SK-MEL-5 (cell line): ENCODE measurements around the gene ABCC4. TPM values are rescaled to one million over a fixed set of nuclear protein-coding genes. Genes with fewer than 3 reads are reported as not detected.

Source experiments
- DNase-seq: peaks from one replicate; pipeline ENCODE4 v3.0.0-alpha.2; 2016; ENCODE audit warnings: low read depth, low spot score
- in situ Hi-C: cut with HindIII; loops from 2 replicates; pipeline ENCODE4 v1.10.0; 2016; ENCODE audit warnings: low sequenced_read_pairs, high pct_unique_total_duplicates, low pct_unique_long_range_greater_than_20kb
- total RNA-seq: library from RNA; depleted of rRNA; stranded (reverse); fragments of >200 nt; shearing (Covaris generic); gene quantifications from 2 replicates; pipeline ENCODE4 v1.2.3, GENCODE V29; 2014

The ABCC4 gene
- total RNA-seq, 1 experiment from 2014 or later = 95.1 TPM

DNA sequence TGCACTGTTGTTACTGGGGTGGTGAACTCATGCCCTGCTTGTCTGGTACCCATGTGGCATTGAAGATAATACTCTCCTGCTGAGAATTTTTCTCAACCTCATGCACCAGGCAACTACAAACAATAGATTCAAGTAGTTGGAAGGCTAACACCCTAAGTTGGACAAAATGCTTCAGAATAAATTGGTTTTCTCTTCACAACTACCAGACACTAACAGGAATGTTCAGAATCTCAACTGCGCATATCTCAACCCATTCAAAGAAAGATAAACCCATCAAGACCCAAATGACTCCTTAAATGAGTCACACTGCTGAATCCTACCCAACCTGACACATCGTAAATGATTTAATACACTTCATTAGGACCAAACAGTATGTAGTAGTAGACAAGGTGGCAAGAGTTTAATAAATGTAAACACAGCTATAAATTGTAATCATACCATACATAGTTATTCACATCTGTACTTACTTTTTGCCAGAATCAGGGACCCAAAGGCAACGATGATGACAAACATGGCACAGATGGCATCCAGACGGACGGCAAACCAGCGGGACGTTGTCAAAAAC lies 227.4 kb downstream of the ABCC4 start:
- in situ Hi-C loops = no loop called here
- no peak for DNase-seq

DNA sequence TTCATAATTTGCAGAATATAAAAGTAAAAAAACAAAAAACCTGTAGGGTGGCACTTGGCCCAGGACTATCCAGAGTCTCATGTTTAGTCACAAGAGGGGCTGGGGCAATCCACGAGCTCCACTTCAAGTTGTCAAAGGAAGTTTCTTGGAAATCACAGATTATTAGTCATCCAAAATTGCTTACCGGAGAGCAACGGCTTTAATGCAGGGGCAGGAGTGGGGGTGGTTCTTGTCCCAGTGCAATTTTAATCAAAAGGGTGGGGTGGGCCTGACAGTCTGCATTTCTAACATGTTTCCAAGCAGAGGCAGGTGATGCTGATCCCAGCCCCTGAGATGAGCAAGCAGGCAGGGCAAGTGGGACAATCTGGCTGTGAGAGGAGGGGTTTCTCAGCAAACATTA lies 233.9 kb downstream of the ABCC4 start:
- DNase-seq = no peak
- in situ Hi-C loops = no loop called here

DNA sequence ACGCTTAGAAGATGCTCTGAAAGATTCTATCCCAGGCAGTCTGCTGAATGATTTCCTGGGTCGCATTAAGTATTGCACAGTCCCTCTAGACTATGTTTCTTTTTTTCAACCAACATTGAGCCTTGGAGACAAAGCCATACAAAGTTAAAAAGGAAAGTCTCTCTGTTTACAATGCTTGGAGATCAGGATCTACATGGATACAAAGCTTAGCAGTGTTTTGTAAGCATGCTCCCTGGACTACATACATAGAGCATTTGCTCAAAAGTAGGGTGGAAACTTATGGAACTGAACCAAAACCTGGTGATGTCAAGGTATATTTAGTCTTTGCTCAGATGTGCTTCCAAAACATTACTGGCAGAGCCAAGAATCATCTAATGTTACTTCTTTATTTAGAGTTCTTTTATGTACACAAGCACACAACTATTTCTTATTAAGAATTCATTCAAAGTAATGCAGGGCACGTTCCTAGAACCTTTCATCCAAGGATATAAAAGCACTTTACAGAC lies 241.2 kb downstream of the ABCC4 start:
- no peak for DNase-seq
- in situ Hi-C loops = no loop called here

DNA sequence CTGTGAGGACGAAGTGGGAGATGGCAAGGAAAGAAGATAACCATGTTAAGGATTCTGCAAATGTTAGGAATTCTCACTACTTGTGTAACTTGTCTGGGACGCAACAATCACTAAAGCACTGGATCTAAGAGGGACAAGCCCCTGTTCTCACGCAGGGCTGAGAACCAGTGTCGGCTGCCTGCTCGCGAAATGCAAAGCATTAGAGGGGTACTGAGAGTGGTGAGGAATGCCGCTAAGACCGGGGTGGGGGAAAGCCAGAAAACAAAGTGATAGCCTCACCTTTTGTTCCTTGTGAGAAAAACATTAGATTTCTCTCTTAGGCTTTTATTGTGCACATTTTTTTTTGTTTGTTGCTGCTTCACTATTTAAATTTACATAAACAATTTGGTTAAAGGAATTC lies 241.9 kb downstream of the ABCC4 start:
- no peak for DNase-seq
- in situ Hi-C loops = no loop called here

DNA sequence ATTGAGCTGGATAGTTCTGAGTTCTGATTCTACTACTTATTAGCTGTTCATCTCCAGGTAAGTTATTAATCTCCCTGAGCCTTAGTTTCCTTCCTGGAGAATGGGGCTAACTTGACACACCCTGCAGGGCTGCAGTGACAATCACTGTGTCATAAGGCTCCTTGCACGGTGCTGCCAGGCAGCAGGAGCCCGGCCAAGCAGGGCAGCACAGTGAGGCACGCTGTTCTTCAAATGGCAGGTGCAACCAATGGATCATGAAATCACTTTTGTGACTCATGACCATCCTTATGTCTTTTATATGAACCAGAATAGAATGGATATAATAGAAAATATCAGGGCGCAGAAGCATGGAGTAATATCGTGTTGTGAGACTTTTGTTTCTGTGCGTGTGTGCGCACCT lies 242.6 kb downstream of the ABCC4 start:
- in situ Hi-C loops = no loop called here

DNA sequence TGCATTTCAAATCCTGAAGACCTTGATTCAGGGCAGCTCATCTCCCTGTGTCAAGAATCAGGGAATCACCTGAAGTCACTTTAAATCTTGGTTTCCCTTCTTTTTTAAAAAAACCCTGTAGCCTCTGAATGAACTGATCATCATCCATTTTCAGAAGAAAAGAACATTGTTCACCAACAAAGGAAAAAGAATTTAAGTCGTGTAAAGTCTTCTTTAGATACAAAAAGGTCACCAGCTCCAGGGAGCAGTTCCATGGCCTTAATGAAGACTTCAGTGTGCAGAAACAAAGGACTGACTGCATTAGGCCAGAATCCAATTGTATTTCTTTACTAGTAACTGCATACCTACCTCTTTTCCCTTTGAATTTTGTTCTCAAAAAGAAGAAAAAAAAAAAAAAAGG lies 245.0 kb downstream of the ABCC4 start:
- DNase-seq = peak; percentile 14

More for the DNA sequence above, 242.6 kb downstream of the ABCC4 start:
- DNase-seq = no peak

DNA sequence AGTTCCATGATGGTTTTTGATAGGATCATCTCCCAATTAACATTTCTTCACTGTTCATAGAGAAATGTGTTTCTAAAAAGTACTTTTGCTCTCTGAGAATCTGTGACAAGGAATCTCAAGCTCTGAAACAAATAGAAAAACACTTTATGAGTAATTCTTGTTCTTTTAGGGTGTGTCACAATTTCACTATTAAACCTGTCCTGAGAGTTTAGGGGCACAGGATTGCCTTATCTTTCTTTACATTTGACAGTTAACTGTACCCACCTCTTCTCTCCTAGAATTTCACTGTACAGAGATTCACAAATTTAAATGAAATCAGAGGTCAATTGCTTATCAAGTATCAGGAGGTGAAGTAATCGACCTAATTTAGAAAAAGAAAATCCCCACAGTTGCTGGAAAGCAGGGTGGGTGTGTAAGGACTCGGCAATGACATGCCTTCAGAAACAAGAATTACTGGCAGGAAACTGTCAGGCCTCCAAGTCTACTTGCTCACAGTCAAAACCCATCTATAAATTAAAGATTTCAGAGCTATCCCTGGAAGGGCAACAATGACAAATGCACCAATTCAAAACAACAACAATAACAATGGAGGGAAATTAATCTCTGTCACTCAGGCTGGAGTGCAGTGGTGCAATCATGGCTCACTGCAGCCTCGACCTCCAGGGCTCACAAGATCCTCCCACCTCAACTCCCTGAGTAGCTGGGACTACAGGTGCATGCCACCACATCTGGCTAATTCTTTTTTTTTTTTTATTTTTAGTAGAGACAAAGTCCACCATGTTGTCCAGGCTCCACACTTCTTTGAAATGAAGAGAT lies 250.2 kb downstream of the ABCC4 start:
- in situ Hi-C loops = no loop called here
- DNase-seq = no peak

More for the DNA sequence above, 245.0 kb downstream of the ABCC4 start:
- in situ Hi-C loops = no loop called here

DNA sequence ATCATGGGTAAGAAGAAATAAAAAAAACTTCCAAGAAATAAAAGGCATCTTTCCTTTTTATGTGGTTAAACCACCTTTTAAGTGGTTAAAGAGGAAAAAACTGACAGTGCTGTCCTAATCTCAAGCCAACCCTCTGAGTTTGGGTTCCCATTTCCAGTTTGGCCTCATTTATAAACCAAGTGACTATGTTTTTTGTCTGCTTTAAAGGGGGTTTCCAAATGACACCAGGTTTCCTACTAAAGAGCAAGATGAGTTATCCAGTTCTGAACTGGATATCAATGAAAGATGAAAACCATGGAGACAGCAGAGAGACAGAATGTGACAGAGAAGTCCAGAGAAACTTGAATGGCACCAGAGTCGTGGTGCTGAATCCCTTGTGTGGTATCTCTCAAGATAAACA lies 251.5 kb downstream of the ABCC4 start:
- in situ Hi-C loops = no loop called here
- no peak for DNase-seq

DNA sequence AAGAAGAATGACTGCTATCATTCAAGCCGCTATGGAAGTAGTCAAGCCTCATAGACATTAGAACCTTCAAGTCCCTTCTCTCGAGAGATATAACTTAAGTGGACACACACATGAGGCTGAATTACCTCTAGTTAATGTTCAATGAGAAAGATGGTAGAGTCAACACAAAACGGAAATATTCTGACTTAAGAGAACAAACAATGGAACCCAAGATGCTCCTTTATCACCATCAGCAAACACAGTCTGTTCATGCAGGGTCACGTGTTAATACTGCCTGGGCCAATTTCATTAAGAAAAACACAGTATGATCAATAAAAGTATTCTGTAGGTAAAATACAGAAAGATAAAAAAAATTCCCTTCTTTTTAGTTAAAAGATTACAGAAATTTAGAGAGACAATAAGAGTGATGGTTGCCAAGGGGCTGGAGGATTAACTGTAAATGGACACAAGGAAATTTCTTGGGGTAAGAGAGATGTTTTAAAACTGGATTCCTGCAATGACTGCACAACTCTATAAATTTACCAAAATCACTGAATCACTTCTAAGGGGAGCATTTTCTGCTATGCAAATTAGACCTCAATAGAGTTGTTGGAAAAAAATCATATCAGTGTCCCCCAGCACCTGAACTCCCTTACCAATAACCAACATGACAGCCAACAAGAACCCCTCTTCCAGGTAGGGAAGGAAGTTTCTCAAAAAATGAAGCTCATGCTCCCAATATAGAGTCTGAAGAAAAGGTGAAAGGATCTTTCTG lies 256.6 kb downstream of the ABCC4 start:
- DNase-seq = no peak
- in situ Hi-C loops = no loop called here

DNA sequence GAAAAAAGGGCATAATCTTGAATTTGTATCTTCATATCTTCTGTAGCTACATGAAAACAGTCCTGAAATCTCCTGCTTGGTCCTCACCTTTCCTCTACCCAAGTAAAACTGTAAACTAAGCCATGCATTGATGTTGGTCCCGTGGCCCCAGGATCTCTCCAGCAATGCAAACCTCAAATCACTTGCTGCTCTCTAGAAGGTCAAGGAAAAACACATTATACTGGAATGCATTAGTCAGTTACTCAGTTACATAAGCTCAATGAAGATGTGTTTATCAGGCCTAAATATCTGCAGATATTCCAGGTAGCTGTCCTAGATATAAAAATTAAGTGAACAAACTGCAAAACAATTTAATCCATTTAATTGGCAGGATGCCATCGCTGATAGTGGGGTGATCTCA lies 261.8 kb downstream of the ABCC4 start:
- no peak for DNase-seq
- in situ Hi-C loops = no loop called here

DNA sequence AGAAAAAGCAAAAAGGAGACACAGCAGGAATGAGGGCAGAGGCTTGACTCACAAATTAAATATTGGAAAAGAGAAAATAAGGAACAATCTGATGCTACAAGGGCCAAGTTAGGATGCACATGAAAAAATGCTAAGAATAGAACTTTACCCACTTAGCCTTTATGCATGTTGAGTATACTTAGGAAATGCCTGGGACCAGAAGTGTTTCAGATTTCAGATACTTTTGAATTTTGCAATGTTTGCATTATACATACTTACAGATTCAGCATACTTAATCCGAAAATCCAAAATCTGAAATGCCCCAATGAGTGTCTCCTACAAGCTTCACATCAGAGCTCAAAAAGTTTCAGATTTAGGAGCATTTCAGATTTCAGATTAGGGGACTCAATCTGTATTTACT lies 262.3 kb downstream of the ABCC4 start:
- in situ Hi-C loops = no loop called here
- no peak for DNase-seq

DNA sequence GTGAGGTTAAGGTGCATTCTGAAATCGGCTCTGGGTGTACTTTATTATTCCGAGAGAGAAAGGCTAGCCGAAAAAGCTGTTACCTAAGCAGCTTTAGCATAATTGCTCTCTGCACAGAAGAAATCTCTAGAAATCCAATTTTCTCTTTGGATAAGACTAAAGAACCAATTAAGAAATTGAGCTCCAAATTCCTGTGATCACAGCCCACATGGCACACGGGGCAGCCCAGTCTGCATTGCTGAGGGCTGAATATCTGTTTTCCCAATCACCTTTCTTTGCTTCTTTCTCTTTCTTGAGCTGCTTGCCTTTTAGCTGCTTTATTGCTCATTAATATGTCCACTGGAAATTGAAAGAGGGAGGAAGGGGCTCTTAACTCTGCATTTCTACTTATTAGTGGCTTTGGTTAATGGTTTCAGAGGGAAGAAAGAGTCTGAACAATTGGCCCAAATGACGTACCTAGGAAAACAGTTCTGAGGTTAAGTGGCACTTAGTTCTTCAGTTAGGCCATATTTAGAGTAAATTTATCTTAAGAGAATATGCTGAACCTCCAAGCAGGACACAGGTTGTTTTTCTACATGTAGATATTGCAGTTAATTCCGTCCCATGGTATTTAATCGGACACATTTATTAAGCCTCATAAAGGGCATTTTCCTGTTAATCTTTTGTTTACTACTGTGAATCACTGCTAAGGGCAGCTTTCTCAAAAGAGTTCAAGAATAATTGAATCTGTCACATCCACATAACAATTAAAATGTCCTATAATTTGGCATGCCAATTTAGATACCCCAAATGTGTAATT lies 265.7 kb downstream of the ABCC4 start:
- in situ Hi-C loops = no loop called here
- DNase-seq = no peak

DNA sequence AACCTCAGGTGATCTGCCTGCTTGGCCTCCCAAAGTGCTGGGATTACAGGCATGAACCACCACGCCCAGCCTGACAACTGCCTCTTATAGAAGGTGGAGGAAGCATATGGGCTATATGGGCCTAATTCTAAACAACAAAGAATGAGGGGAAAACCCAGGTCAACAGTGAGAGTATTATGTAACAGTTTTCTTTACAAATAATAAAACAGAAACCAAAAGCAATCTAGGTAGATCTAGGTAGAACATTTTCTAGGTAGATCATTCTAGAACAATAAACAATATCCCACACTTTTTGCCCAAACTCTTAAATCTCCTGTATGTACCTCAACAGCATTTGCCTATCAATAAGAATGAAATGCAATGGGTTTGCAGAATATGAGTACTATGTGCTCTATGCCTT lies 267.4 kb downstream of the ABCC4 start:
- in situ Hi-C loops = no loop called here
- DNase-seq = no peak

DNA sequence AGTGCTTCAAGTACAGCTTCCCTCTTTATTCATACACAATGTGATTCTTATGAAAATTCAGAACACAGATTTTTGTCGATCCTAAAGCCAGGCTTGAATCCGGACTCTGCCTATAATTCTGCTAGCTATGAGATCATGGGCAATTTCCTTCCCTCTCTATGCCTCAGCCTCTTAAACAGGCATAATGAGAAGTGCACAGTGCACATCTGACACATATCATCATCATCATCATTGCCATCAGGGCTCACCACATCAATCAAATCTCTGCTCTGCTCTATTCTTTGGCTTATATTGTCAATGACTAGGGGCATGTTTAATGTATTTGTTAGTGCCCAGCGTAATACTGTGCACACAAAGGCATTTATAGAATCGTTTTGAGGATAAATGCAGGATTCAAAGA lies 269.1 kb downstream of the ABCC4 start:
- in situ Hi-C loops = no loop called here

DNA sequence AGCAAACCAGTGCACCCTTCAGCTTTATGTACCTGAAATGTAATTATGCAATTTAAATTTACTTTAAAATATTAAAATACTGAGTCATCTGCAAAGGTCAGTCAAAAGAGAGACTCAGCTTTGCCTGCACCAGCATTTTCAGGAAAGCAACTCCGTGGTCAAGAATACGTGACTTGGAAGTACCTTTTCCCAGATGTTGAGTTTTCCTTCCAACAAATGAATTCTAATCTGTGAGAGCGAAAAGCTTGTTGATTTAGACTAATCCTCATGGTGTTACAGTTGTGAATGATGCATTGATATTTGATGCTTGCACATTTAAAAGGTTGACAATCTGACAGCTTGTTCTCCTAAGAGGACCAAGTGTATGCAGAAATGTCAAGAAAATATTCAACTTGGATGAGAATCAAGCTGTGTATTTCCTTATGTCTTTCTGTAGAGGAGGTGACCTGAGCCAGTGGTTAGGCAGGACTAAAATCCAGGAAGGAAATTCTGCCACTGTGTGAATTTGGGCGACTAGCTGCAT lies 270.4 kb downstream of the ABCC4 start:
- DNase-seq = no peak
- in situ Hi-C loops = no loop called here

More for the DNA sequence above, 269.1 kb downstream of the ABCC4 start:
- DNase-seq = no peak

DNA sequence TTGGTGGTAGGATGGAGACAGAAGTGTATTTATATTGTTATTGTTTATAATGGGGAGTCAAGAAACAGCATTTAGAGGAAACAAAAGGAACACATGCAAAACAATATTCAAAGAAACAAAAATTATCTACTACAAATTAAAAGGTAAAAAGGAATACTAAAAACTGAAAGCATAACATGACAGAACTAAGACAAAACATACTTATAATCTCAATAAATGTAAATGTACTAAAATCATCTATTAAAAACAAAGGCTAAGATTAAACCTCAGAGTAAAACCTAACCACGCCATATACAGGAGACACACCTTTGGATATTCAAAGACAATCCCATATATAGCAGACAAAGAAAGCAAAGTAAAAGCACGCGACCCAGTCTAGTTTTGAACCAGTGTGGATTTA lies 273.6 kb downstream of the ABCC4 start:
- in situ Hi-C loops = no loop called here
- DNase-seq = no peak

DNA sequence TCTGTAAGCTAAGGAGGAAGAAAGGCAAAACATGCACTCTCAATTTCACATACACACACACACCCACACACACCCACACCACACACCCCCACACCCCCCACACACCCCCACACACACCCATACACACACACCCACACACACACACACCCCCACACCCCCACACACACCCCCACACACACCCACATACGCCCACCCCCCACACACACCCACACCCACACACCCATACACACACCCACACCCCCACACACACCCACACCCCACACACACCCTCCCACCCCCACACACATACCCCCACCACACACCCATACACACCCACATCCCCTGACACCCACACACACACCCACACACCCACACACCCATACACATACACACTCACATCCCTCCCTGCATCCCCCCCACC lies 276.1 kb downstream of the ABCC4 start:
- in situ Hi-C loops = no loop called here
- DNase-seq = no peak

DNA sequence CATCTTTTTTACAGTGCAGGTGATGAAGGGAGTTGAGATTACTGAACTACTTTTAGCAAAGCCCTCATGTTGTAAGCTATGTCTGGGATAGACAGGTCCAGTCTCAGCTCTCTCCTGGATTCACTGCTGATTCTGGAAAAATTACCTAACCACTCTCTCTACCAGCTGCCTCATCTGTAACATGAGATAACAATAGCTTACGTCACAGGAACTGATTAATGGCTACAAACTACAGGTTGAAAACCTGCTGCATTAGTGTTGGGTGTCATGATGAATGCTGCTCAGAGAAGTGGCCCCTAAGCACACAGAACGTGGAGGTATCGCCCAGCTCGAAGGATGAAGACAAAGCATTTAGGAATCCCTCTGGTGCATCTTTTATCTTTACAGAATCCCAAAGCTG lies 277.8 kb downstream of the ABCC4 start:
- in situ Hi-C loops = no loop called here
- DNase-seq = no peak
